GM06990 (cell line): ENCODE results near the gene STARD3.

ENCODE experiments used
- DNase-seq: peaks from one replicate; pipeline ENCODE4 v3.0.0-alpha.2; 2011; ENCODE audit not compliant: insufficient read length; ENCODE audit errors: extremely low read depth
- H3K27me3 ChIP-seq: replicated peaks from 2 replicates; pipeline ENCODE4 v1.6.0; 2011; ENCODE audit warnings: low read length; ENCODE audit not compliant: control insufficient read depth, insufficient read depth
- H3K36me3 ChIP-seq: 2 replicates; pipeline ENCODE4 v1.5.1; 2011; ENCODE audit warnings: low read length; ENCODE audit not compliant: control insufficient read depth, insufficient read depth
- H3K4me3 ChIP-seq: replicated peaks from 2 replicates; pipeline ENCODE4 v1.5.1; 2011; ENCODE audit warnings: low read depth, mild to moderate bottlenecking, control low read depth, low read length
- TF ChIP-seq, protein P1 (sequence below): IDR thresholded peaks from 2 replicates; pipeline ENCODE4 v1.5.1; 2011; ENCODE audit warnings: low read length, control low read depth, mild to moderate bottlenecking, inconsistent platforms; ENCODE audit not compliant: insufficient read depth, poor library complexity, severe bottlenecking

STARD3 gene

DNA sequence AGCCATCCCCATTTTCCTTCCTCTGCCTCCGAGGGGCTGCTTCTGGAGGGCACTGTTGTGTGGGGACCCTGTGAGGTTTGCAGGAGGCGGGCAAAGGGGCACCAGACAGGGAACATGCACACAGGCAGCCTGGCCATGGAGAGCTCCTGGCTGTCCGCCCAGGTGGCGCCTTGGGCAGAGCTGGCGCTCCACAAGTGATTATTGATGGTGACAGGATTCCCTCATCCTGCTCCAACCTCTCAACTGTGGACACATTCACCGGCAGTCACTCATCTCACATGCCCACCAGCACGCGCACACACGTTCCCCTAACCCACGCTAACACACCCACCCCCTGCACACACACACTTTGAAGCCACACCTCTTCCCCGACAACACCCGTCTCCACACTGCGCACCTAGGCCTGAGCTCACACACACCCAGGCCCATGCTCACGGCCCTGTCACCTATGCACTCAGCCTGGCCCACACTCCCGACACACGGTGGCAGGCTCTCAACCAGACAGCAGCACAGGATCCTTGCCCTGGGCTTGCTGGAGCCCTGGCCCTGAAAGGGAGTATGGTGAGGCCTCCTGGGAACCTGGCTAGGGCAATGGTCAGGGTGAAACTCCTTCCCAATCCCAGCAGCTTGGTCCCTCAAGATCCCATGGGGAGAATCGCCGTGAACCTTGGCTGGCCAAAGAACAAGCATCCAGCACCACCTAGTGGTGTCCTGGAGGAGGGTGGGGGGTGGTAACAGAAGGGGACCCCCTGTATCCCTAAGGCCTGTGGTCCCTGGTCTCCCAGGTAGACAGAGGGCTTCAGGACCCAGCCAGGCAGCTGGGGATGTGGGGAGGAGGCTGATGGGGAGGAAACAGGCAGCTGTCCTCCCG lies 34.9 kb downstream of the STARD3 start:
- Histone ChIP-seq H3K27me3 (no peaks in the 10 kb centered on the region; the same call in 1 of the 2 replicates), H3K4me3 (no peak overlapping the region), H3K36me3 (no peaks in the 10 kb centered on the region)
- TF ChIP-seq, protein P1, sequence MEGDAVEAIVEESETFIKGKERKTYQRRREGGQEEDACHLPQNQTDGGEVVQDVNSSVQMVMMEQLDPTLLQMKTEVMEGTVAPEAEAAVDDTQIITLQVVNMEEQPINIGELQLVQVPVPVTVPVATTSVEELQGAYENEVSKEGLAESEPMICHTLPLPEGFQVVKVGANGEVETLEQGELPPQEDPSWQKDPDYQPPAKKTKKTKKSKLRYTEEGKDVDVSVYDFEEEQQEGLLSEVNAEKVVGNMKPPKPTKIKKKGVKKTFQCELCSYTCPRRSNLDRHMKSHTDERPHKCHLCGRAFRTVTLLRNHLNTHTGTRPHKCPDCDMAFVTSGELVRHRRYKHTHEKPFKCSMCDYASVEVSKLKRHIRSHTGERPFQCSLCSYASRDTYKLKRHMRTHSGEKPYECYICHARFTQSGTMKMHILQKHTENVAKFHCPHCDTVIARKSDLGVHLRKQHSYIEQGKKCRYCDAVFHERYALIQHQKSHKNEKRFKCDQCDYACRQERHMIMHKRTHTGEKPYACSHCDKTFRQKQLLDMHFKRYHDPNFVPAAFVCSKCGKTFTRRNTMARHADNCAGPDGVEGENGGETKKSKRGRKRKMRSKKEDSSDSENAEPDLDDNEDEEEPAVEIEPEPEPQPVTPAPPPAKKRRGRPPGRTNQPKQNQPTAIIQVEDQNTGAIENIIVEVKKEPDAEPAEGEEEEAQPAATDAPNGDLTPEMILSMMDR, result peak; percentile 65
- DNase-seq, result no peak

DNA sequence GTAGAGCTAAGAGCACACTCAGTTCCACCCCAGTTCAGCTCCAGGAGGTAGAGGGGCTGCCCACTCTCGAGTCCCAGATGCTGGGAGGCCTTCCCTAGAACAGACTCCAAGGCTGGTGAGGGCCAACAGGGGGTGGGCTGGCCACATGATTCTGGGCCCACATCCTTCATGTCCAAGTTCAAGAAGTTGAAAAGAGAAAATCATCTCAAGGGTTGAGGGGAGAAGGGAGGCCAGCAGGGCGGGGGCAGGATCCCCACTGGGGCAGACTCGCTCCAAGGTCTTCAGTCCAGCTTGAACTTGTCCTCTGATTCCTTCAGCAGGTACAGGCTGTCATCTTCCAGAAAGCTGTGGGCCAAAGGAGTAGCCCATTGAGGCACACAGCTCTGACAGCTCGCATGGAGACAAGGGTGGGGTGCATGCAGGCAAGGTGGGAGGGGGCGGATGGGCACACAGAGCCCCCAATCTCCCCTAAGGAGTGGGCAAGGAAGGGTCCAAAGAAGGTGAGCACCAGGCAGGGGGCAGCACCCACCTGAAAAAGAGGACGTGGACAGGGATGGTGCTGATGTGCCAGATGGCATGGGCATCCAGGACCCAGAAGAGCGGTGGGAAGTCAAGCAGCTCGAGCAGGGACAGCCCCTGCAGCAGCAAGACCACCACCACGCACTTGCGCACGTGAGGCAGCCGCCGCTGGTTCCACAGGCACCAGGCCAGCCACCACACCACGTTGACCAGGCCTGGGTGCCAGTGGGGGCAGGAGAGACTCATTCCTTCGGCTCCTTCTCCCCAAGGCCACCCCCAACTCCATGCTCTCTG lies 35.8 kb downstream of the STARD3 start:
- no peak for DNase-seq
- no peaks in the 10 kb centered on the region for H3K36me3 ChIP-seq
- H3K4me3 ChIP-seq, result no peak overlapping the region
- no peaks in the 10 kb centered on the region; the same call in 1 of the 2 replicates for H3K27me3 ChIP-seq
- TF ChIP-seq, protein P1, result no peak

DNA sequence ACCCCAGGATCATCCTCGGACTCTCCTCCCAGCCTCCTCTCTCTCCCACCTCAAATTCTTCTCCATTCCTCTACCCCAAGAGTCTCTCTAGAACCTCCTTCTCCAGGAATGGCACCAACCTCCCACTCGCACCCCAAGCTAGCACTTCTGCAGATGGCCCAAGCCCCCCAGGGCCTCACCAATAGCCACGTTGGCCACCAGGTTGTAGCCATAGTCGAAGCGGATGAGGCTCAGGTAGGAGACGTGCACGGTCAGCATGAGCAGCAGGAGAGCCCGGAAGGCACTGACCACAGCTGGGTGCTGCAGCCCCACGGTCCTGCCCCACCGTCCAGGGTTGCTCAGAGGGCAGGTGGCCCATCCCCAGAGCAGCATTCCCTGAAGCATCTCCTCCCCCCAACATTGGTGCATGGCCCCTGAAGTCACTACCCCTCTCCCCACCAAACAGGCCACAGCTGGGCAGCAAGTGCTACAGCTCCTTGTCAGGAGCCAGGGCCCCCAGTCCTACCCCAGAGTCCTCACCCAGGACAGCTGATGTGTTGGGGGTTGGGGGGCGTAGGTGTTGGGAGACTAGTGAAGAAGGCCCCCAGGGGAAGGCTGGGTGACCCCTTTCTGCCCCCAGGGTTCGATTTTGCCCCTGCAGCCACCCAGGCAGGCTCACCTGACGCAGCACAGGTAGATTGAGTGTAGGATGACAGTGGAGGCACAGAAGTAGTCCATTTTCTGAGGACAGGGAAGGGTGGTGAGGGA lies 36.6 kb downstream of the STARD3 start:
- Histone ChIP-seq H3K4me3 (no peak overlapping the region), H3K36me3 (no peaks in the 10 kb centered on the region), H3K27me3 (no peaks in the 10 kb centered on the region; the same call in 1 of the 2 replicates)
- TF ChIP-seq, protein P1, result no peak
- no peak for DNase-seq

DNA sequence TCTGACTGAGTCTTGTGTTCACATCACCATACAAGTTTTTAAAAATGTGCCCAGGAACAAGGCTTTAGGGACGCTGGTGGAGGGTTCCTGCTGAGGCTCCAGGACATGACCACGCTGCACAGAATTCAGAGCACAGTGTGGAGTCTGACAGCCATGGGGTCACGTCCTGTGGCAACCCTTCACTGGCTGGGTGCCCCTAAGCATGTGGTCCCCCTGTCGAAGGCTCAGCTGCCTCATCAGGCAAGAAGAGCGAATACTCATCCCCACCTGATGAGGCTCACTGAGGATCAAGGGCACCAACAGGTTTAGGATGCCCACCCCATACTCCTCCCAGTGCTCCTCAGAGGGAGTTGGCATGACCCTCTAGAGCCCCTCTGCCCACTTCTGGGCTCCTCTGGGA lies 37.2 kb downstream of the STARD3 start:
- no peak overlapping the region for H3K4me3 ChIP-seq
- no peak for DNase-seq
- TF ChIP-seq, protein P1, result no peak
- H3K36me3 ChIP-seq, result no peaks in the 10 kb centered on the region
- no peaks in the 10 kb centered on the region; the same call in 1 of the 2 replicates for H3K27me3 ChIP-seq

DNA sequence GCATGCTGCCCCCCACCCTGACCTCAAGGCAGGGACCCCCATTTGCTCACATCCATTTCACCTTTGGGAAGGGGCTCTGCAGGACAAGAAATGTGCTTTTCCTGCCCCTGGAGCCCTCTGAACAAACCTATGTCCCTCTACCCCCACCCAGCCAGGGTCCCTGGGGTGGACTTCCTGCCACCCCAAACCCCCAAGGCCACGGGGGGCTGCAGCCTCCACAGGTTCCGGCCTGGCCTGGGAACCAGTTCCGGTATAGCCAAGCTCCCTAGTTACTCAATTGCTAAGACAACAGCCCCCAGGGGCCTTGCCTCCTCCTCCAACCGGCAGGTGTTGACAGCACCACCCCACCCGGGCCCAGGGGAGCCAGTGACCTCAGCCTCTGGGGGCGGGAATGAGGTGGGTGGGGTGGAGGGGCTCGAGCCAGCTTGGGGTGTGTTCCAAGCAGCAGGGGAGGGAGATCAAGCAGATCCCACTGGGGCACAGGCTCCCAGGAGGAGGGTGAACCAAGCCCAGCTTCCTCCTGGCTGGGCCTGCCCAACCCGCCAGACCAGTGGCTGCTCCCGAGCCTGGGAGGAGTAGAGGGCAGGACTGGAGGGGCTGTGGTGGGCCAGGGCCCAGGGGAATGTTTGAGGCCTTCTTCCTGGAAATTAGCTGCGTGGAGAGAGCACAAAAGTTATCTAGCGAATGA lies 37.9 kb downstream of the STARD3 start:
- Histone ChIP-seq H3K27me3 (no peaks in the 10 kb centered on the region; the same call in 1 of the 2 replicates), H3K36me3 (no peaks in the 10 kb centered on the region), H3K4me3 (no peak overlapping the region)
- DNase-seq, result no peak
- TF ChIP-seq, protein P1, result no peak
